ENCODE results near the gene COX6A2.

- no peak for TF ChIP-seq CTCF (IDR thresholded peaks at IDR 0.05)
- TF ChIP-seq POLR2AphosphoS5 (IDR thresholded peaks at IDR 0.05): no peak
- TF ChIP-seq POLR2A (IDR thresholded peaks at IDR 0.05): no peak
- no peak for TF ChIP-seq EP300 (IDR thresholded peaks at IDR 0.05)
Measured at GRCh38 chr16:31423241-31423640, 4.9 kb downstream of the COX6A2 start.

Measured in suprapubic skin (tissue), 4 donors.